Activated T-helper 2 cell treated with anti-CD3 and anti-CD28 coated beads, Interferon-gamma antibody, Interleukin-2, Interleukin-4, amounts not matched to agents 10 μg/mL and 5 μg/mL and 100 μg/mL, durations not matched to agents 14 hours and 24 hours and 36 hours (primary cell): ENCODE data around the gene FBXL20. TPM values are rescaled to one million over a fixed set of nuclear protein-coding genes. Genes with fewer than 3 reads are reported as not detected.
"Not testable (repeated sequence)": the region's sequence is repeated elsewhere in the genome, so short reads cannot be mapped to it uniquely, and the experiment has no call there.

Experiments
- DNase-seq: peaks from one replicate; pipeline ENCODE4 v3.0.0; 2021; ENCODE audit warnings: low spot score
- H3K27ac Mint-ChIP-seq: one replicate; pipeline ENCODE4 v1.8.0; 2021; ENCODE audit warnings: mixed read lengths
- H3K27me3 Mint-ChIP-seq: one replicate; pipeline ENCODE4 v1.8.0; 2021; ENCODE audit warnings: low read depth, mixed read lengths
- H3K36me3 Mint-ChIP-seq: one replicate; pipeline ENCODE4 v1.8.0; 2021; ENCODE audit warnings: low read depth, mixed read lengths
- H3K4me1 Mint-ChIP-seq: one replicate; pipeline ENCODE4 v1.8.0; 2021; ENCODE audit warnings: low read depth, mixed read lengths
- H3K4me3 Mint-ChIP-seq: one replicate; pipeline ENCODE4 v1.8.0; 2021; ENCODE audit warnings: low read depth, mild to moderate bottlenecking, moderate library complexity, mixed read lengths
- H3K9me3 Mint-ChIP-seq: one replicate; pipeline ENCODE4 v1.8.0; 2021; ENCODE audit warnings: mixed read lengths
- intact Hi-C: fragments of 100-400 bp; cut with micrococcal nuclease; formaldehyde crosslinking; loops from one replicate; pipeline ENCODE4 v1.15.1; 2023
- total RNA-seq: library from RNA; stranded (reverse); gene quantifications from 2 replicates; pipeline ENCODE4 v1.2.3, GENCODE V29; 2022

FBXL20 gene
- total RNA-seq, 1 donor from 2014 or later: 18.8 TPM

DNA sequence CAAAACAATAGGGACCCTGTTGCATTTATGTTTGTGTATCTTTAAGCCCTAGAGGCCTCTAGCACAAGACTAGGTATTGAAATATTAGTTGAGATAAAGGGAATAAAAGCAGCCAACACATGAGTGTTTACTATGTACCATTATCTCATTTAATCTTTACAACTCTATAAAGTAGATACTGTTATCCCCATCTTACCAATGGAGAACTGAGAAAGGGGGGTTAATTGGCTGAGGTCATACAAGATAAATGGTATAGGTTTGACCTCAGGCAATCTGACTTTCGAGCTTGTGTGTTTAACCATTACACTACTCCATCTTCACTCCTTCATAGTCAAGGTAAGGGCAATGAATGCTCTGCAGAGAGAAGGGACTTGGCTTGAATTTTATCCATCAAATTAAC, 149.4 kb downstream of the FBXL20 start:
- intact Hi-C loops: no loop called here
- peaks cover 4% of the 10 kb centered on the region for H3K36me3 Mint-ChIP-seq

DNA sequence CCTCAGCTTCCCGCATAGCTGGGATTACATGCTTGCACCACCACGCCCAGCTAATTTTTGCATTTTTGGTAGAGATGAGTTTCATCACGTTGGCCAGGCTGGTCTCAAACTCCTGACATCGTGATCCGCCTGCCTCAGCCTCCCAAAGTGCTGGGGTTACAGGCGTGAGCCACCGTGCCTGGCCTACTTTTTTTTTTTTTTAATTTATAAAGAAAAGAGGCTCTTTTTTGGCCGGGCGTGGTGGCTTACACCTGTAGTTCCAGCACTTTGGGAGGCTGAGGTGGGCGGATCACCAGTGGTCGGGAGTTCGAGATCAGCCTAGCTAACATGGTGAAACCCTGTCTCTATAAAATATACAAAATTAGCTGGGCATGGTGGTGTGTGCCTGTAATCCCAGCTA, 151.3 kb downstream of the FBXL20 start:
- H3K36me3 Mint-ChIP-seq, H3K27me3 Mint-ChIP-seq, H3K9me3 Mint-ChIP-seq, DNase-seq, H3K4me3 Mint-ChIP-seq, H3K4me1 Mint-ChIP-seq, H3K27ac Mint-ChIP-seq, intact Hi-C loops: not testable (repeated sequence)

More for the DNA sequence above, 149.4 kb downstream of the FBXL20 start:
- no peak for DNase-seq
- no peaks in the 10 kb centered on the region for H3K9me3 Mint-ChIP-seq
- H3K27ac Mint-ChIP-seq: no peak overlapping the region
- H3K4me1 Mint-ChIP-seq: no peaks in the 10 kb centered on the region
- H3K27me3 Mint-ChIP-seq: no peaks in the 10 kb centered on the region
- H3K4me3 Mint-ChIP-seq: no peak overlapping the region

DNA sequence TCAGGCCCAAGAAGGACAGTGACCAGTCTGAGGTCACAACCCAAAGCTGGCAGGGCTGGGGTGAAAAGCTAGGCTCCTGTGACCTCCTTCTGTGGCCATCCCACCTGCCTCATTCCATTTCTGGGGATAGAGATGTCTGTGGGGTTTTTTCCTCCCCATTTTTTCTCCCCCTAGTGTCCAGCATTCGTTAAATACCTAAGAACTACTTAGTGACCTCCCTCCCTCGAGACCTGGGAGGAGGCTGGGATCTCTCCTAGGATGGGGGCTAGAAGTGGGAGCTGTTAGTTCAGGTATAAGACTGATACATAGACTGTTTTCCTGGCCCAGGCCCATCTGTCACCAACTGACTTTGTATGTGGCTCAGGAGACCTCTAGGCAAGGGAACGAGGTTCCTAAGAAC, 155.2 kb downstream of the FBXL20 start:
- Mint-ChIP-seq H3K36me3 (no peaks in the 10 kb centered on the region), H3K27me3 (no peaks in the 10 kb centered on the region), H3K4me3 (no peak overlapping the region), H3K27ac (no peak overlapping the region), H3K4me1 (peaks cover 3% of the 10 kb centered on the region), H3K9me3 (no peaks in the 10 kb centered on the region)
- no peak for DNase-seq
- intact Hi-C loops: no loop called here

DNA sequence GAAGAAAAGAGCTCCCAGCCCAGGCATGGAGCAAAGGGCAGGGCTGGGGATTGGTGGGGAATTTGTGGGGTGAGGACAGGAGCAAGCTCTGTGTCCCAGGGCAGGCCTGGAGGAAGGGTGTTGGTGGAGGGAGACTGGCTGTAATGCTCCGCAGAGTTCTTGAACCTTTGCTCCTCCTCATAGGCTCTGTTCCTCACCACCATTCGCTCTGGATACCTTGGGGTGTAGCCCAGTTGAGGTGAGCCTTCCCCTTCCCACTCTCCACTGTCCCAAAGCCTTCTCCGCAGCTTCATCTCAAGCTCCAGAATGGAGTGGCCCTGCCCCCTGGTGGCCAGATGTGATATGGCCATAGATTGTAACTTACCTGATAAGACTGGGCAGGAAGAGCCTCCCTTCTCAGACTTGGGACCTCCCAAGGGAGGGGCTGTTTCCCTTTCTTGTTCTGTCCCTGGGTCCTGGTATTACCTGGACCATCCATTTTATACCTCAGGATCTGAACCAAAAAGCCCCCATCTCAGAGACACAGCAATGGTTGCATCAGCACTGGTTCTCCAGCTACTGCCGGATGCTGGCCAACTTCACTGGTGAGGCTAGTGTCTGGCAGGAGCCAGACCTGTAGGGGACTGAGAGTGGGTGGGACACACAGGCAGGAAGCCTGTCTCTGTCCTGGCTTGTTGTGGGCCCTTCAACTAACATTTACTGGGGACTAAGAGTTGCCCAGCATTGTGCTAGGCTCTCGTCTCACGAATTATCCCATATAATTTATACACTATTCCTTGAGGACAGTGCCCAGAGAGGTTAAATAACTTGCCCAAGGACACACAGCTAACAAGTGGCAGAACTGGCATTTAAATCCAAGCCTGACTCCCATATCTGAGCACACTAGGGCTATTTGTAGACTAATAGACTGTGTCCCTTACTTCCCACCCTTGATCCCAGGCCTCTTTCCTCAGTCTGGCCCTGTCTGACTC, 156.5 kb downstream of the FBXL20 start:
- Mint-ChIP-seq H3K4me3 (no peak overlapping the region), H3K9me3 (no peaks in the 10 kb centered on the region), H3K36me3 (no peaks in the 10 kb centered on the region), H3K4me1 (peaks cover 4% of the 10 kb centered on the region), H3K27ac (no peak overlapping the region), H3K27me3 (no peaks in the 10 kb centered on the region)
- intact Hi-C loops: loop anchor here (1.0 kb wide), 2 partner anchors 38 to 262 kb away; no protein-coding TSS in a partner anchor
- DNase-seq: peak; percentile 72

DNA sequence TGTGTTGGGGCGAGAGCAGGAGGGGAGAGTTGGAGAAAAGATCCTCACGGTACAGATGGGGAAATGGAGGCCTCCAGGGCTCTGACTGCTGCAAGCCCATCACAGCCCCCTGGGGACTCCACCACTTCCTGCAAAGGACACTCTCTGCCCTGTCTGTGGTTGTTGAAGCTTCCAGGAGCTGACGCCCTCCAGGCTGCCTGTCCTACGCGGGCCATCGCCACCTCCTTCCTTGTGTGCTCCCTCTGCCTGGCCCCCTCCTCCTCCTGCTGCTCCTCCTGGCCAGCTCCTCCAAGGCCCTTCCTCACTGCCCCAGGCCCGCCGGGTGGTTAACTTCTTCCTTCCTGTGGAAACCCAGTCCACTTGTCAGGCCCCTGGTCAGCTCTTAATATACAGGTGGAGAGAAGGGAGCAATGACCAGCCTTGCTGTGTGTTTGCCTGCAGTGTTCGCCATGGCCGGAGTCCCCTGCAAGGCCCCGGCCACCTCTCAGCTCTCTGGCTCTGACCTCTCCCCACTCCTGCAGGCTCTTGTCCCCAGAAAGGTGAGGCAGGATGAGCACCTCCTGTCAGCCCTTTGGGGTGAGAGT, 157.3 kb downstream of the FBXL20 start:
- Mint-ChIP-seq H3K27ac (no peak overlapping the region), H3K4me1 (peaks cover 10% of the 10 kb centered on the region), H3K36me3 (no peaks in the 10 kb centered on the region), H3K4me3 (no peak overlapping the region), H3K9me3 (no peaks in the 10 kb centered on the region), H3K27me3 (no peaks in the 10 kb centered on the region)
- intact Hi-C loops: loop anchor here (1.0 kb wide), 2 partner anchors 37 to 261 kb away; no protein-coding TSS in a partner anchor
- no peak for DNase-seq

DNA sequence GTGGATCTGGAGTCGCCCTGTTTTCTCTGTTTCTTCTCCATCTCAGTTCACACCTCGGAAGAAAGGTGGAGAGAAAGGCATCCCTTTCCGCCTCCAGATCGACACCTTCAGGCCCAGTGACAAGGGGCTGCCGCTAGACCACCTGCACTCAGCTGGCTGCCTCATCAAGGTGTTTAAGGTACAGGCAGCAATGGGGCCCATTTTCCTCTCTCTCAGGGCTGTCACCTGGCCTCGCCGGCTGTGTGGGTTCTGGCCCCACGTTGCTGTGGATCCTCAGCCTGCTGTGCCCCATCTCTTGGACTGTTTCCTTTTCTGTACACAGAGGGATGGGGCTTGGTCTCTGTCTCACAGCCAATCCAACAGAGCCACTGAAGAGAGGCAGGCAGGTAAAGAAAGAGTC, 158.3 kb downstream of the FBXL20 start:
- Mint-ChIP-seq H3K9me3 (no peaks in the 10 kb centered on the region), H3K4me1 (peaks cover 17% of the 10 kb centered on the region), H3K27ac (no peak overlapping the region), H3K36me3 (no peaks in the 10 kb centered on the region), H3K4me3 (no peak overlapping the region), H3K27me3 (no peaks in the 10 kb centered on the region)
- intact Hi-C loops: no loop called here
- no peak for DNase-seq

DNA sequence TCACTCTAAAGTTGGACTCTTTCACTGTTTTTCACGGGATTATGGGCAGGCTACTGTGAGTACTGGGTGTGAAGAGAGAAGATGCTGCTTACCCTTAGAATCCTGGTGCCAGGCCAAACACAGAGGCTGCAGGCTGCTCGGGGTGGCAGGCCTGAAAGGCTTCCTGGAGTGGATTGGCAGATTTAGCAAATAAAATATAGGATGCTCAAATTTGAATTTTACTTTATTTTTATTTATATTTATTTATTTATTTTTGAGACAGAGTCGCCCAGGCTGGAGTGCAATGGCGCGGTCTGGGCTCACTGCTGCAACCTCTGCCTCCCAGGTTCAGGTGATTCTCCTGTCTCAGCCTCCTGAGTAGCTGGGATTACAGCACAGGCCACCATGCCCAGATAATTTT, 160.8 kb downstream of the FBXL20 start:
- Mint-ChIP-seq H3K27me3 (no peaks in the 10 kb centered on the region), H3K9me3 (no peaks in the 10 kb centered on the region), H3K4me1 (peaks cover 17% of the 10 kb centered on the region), H3K27ac (no peak overlapping the region), H3K36me3 (no peaks in the 10 kb centered on the region), H3K4me3 (no peak overlapping the region)
- no peak for DNase-seq
- intact Hi-C loops: no loop called here

DNA sequence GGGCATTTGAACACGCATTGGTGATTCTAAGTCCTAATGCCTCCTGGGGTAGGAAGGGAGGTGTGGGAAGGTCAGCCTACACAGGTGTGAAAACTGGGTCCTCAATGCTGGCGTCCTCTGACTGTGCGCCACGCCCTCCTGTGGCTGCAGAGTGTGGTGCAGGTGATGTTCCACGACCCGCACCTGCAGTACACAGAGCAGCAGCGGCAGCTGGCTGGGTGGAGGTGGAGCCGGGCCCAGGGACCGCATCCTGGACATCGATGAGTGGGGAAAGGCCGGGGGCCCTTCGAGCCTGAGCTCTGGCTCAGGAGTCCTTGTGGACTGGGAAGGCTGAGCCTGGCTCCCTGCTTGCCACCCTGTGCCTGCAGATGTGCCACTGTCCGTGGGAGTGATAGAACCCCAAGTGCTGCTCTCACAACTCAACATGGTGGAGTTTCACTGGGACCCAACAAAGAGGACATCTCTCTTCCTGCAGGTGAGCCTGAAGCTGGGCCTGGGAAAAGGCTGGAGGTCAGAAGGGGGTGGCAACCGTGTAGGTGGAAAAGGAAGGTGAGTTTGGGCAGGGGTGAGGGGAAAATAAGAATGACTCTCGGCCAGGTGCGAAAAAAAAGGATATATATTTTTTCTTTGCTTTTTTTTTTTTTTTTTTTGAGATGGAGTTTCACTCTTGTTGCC, 161.6 kb downstream of the FBXL20 start:
- Mint-ChIP-seq H3K4me1 (peaks cover 17% of the 10 kb centered on the region), H3K9me3 (no peaks in the 10 kb centered on the region), H3K27ac (no peak overlapping the region), H3K4me3 (no peak overlapping the region), H3K27me3 (no peaks in the 10 kb centered on the region), H3K36me3 (no peaks in the 10 kb centered on the region)
- intact Hi-C loops: loop anchor here (10.0 kb wide), 1 partner anchor 75 kb away; the partner anchor contains the start of gene ARL5C
- DNase-seq: peak; percentile 49

DNA sequence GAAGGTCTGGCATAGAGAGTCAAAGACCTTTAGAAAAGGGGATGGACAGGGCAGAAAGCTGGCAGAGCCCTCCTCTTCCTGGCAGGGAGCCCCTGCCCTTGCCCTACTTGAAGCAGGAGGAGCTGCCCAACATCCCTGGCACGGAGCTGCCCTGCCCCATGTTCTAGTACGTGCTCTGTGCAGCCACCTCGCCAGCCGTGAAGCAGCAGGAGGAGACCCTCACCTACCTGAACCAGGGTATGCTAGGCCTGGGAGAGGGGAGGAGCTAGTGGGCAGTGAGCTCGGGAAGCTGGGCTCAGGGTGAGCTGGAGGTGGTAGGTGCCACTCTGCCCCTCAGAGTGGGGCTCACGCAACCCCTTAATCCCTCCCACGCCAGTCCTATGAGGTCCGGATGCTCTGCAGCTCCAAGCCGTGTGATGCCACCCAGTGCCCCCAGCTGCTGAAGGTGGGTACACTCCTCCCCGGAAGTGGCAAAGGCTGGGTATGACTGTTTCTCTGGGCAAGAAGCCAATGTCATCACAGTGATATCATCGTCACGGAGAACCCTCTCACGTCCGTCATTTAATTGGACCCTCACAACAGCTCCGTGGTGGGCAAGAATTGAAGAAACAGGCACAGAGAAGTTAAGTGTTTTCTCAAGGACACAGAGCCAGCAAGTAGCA, 163.0 kb downstream of the FBXL20 start:
- Mint-ChIP-seq H3K36me3 (no peaks in the 10 kb centered on the region), H3K4me3 (no peak overlapping the region), H3K27ac (no peak overlapping the region), H3K9me3 (no peaks in the 10 kb centered on the region), H3K27me3 (no peaks in the 10 kb centered on the region), H3K4me1 (peaks cover 15% of the 10 kb centered on the region)
- no peak for DNase-seq
- intact Hi-C loops: loop anchor here (10.0 kb wide), 1 partner anchor 74 kb away; the partner anchor contains the start of gene ARL5C

DNA sequence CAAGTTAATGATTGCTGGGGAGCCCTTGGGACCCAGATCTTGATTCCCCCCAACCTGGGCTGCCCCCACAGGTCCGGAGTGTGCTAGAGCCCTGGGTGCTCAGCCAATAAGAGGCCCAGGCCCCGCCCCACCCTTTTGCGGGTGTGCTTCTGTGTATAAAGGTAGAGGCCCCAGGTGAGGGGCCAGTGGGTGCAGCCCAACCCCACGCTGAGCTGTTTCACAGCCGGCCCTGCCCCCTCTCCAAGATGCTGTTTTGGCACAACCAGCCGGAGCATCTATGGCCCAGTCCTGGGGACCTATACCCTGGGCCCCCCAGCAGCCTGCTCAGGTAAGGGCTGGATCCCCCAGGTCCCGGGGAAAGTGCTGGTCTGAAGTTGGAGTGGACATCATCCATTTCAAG, 163.8 kb downstream of the FBXL20 start:
- Mint-ChIP-seq H3K4me1 (peaks cover 15% of the 10 kb centered on the region), H3K9me3 (no peaks in the 10 kb centered on the region), H3K4me3 (no peak overlapping the region), H3K27me3 (no peaks in the 10 kb centered on the region), H3K36me3 (no peaks in the 10 kb centered on the region), H3K27ac (no peak overlapping the region)
- intact Hi-C loops: loop anchor here (10.0 kb wide), 1 partner anchor 73 kb away; the partner anchor contains the start of gene ARL5C
- no peak for DNase-seq

DNA sequence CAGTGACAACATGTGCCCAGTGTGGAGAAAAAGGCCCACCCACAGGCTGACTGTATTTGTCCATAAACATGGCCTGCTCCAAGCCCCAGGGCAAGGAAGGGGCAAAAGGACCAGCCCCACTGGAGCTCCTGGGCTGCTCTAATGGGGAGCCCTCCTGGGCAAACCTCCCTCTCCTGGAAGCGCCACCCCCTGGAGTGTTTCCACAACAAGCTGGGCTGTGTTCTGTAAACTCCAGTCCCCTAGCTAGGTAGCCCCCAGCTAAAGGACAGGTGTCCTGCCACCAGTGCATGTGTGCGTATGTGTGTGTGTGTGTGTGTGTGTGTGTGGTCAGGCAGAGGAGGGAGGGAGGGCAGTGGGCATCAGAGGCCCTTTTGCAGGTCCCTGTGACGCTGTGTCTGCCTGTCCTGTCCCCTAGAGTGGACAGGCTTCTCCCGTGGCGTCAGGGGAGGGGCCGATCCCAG, 164.4 kb downstream of the FBXL20 start:
- H3K36me3 Mint-ChIP-seq: no peaks in the 10 kb centered on the region
- H3K4me3 Mint-ChIP-seq: no peak overlapping the region
- H3K4me1 Mint-ChIP-seq: peaks cover 15% of the 10 kb centered on the region
- H3K9me3 Mint-ChIP-seq: no peaks in the 10 kb centered on the region
- no peaks in the 10 kb centered on the region for H3K27me3 Mint-ChIP-seq
- intact Hi-C loops: loop anchor here (10.0 kb wide), 1 partner anchor 72 kb away; the partner anchor contains the start of gene ARL5C
- DNase-seq: no peak
- H3K27ac Mint-ChIP-seq: no peak overlapping the region

DNA sequence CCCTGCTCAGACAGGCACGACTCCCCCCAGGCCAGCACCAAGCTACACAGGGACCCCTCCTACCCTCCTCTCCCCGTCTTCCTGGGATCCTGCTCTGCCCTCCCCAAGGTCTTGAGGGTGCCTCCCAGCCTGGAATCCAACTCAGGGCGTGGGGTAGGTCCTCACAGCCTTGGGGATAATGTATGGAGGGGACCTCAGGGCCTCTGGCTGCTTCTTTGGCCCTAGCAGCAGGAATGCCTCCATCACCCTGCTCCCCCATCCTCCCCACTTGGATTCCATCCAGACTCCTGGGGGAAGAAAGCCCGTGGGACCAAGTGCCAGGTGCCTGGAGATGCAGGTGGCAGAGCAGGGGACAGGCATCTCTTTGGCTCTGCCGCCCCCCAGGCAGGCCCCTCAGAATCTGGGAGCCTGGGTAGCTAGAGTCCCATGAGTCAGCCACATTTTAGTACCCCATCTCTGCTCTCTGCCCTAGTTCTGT, 164.9 kb downstream of the FBXL20 start:
- Mint-ChIP-seq H3K36me3 (no peaks in the 10 kb centered on the region), H3K9me3 (no peaks in the 10 kb centered on the region), H3K4me3 (no peak overlapping the region), H3K27me3 (peaks cover 3% of the 10 kb centered on the region), H3K4me1 (peaks cover 20% of the 10 kb centered on the region), H3K27ac (no peak overlapping the region)
- intact Hi-C loops: loop anchor here (10.0 kb wide), 1 partner anchor 72 kb away; the partner anchor contains the start of gene ARL5C
- DNase-seq: no peak
